SK-N-SH treated with all-trans-retinoic acid at 6 μM for 48 hours (cell line): ENCODE results near the gene PPARG.

Source experiments
- ATAC-seq: fragments of 200-7000 bp; cut with Tn5 transposase; 3 replicates; pipeline ENCODE4 v1.9.1; 2020; ENCODE audit warnings: mild to moderate bottlenecking, moderate library complexity
- ESRRG ChIP-seq: fragments of 250-450 bp; sonication (Bioruptor Pico); IDR thresholded peaks from 2 replicates; pipeline ENCODE4 v1.6.1; 2021; ENCODE audit warnings: mild to moderate bottlenecking
- OSR1 ChIP-seq: fragments of 250-450 bp; sonication (Bioruptor Pico); IDR thresholded peaks from 2 replicates; pipeline ENCODE4 v1.8.0; 2022; ENCODE audit warnings: moderate library complexity, mild to moderate bottlenecking, inconsistent platforms
- SNAI2 ChIP-seq: fragments of 250-450 bp; sonication (Bioruptor Pico); IDR thresholded peaks from 2 replicates; pipeline ENCODE4 v1.5.0; 2020; ENCODE audit warnings: mild to moderate bottlenecking, moderate library complexity
- ZC3H10 ChIP-seq: fragments of 250-450 bp; sonication (Bioruptor Pico); IDR thresholded peaks from 2 replicates; pipeline ENCODE4 v1.5.1; 2021; ENCODE audit warnings: mild to moderate bottlenecking, moderate library complexity
- ZNF70 ChIP-seq: fragments of 450-650 bp; formaldehyde crosslinking; IDR thresholded peaks from 2 replicates; pipeline ENCODE4 v1.5.0; 2020; ENCODE audit warnings: mild to moderate bottlenecking, moderate library complexity
- TF ChIP-seq, protein P1 (sequence below): fragments of 250-450 bp; sonication (Bioruptor Pico); IDR thresholded peaks from 2 replicates; pipeline ENCODE4 v1.8.0; 2020; ENCODE audit warnings: mild to moderate bottlenecking, moderate library complexity, borderline replicate concordance
- TF ChIP-seq, protein P2 (sequence below): fragments of 250-450 bp; sonication (Bioruptor Pico); IDR thresholded peaks from 2 replicates; pipeline ENCODE4 v1.5.0; 2020; ENCODE audit warnings: mild to moderate bottlenecking, moderate library complexity
- TF ChIP-seq, protein P3 (sequence below): fragments of 250-450 bp; sonication (Bioruptor Pico); IDR thresholded peaks from 2 replicates; pipeline ENCODE4 v1.8.0; 2021; ENCODE audit warnings: low read depth, mild to moderate bottlenecking, moderate library complexity, borderline replicate concordance

PPARG gene

DNA sequence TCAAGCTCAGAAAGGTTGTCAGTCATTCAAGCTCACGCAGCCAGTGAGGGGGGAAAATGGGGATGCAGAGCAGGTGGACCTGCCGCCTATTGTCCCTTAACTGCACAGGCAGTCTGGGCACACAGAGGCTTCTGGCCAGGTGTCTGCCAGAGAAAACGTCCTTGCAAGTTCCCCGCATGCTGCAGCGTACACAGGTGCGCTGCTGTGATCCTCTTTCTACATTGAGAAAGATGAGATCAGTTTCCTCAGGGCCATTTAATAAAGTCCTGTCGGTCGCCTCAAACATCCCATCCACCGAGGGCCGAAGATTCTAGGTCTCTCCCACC is 195.0 kb downstream of the PPARG start:
- TF ChIP-seq ESRRG (CRISPR knock-in tag) (no peak), ZNF70 (CRISPR knock-in tag) (no peak), SNAI2 (no peak), ZC3H10 (CRISPR knock-in tag) (no peak), OSR1 (CRISPR knock-in tag) (no peak)
- TF ChIP-seq, protein P1, sequence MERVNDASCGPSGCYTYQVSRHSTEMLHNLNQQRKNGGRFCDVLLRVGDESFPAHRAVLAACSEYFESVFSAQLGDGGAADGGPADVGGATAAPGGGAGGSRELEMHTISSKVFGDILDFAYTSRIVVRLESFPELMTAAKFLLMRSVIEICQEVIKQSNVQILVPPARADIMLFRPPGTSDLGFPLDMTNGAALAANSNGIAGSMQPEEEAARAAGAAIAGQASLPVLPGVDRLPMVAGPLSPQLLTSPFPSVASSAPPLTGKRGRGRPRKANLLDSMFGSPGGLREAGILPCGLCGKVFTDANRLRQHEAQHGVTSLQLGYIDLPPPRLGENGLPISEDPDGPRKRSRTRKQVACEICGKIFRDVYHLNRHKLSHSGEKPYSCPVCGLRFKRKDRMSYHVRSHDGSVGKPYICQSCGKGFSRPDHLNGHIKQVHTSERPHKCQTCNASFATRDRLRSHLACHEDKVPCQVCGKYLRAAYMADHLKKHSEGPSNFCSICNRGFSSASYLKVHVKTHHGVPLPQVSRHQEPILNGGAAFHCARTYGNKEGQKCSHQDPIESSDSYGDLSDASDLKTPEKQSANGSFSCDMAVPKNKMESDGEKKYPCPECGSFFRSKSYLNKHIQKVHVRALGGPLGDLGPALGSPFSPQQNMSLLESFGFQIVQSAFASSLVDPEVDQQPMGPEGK (CRISPR knock-in tag) = no peak
- TF ChIP-seq, protein P2, sequence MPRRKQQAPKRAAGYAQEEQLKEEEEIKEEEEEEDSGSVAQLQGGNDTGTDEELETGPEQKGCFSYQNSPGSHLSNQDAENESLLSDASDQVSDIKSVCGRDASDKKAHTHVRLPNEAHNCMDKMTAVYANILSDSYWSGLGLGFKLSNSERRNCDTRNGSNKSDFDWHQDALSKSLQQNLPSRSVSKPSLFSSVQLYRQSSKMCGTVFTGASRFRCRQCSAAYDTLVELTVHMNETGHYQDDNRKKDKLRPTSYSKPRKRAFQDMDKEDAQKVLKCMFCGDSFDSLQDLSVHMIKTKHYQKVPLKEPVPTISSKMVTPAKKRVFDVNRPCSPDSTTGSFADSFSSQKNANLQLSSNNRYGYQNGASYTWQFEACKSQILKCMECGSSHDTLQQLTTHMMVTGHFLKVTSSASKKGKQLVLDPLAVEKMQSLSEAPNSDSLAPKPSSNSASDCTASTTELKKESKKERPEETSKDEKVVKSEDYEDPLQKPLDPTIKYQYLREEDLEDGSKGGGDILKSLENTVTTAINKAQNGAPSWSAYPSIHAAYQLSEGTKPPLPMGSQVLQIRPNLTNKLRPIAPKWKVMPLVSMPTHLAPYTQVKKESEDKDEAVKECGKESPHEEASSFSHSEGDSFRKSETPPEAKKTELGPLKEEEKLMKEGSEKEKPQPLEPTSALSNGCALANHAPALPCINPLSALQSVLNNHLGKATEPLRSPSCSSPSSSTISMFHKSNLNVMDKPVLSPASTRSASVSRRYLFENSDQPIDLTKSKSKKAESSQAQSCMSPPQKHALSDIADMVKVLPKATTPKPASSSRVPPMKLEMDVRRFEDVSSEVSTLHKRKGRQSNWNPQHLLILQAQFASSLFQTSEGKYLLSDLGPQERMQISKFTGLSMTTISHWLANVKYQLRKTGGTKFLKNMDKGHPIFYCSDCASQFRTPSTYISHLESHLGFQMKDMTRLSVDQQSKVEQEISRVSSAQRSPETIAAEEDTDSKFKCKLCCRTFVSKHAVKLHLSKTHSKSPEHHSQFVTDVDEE (CRISPR knock-in tag) = no peak
- TF ChIP-seq, protein P3, sequence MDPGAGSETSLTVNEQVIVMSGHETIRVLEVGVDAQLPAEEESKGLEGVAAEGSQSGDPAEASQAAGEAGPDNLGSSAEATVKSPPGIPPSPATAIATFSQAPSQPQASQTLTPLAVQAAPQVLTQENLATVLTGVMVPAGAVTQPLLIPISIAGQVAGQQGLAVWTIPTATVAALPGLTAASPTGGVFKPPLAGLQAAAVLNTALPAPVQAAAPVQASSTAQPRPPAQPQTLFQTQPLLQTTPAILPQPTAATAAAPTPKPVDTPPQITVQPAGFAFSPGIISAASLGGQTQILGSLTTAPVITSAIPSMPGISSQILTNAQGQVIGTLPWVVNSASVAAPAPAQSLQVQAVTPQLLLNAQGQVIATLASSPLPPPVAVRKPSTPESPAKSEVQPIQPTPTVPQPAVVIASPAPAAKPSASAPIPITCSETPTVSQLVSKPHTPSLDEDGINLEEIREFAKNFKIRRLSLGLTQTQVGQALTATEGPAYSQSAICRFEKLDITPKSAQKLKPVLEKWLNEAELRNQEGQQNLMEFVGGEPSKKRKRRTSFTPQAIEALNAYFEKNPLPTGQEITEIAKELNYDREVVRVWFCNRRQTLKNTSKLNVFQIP (CRISPR knock-in tag) = no peak
- ATAC-seq = no peak
